Trophoblast cell (in vitro differentiated cells and primary cell): ENCODE data around the gene AHCYL2.

Experiments used
- DNase-seq, 2 donors: peaks; one replicate each; pipeline ENCODE4 v3.0.0-alpha.2; 2016
- H2AFZ ChIP-seq: 2 replicates; pipeline ENCODE4 v1.6.1; 2013; ENCODE audit warnings: low read length, moderate library complexity, mild to moderate bottlenecking; ENCODE audit not compliant: insufficient read depth, poor library complexity
- H2AK5ac ChIP-seq: 2 replicates; pipeline ENCODE4 v1.6.1; 2013; ENCODE audit warnings: mild to moderate bottlenecking, low read length
- H2BK120ac ChIP-seq: 2 replicates; pipeline ENCODE4 v1.6.1; 2013; ENCODE audit warnings: low read length, mild to moderate bottlenecking, moderate library complexity; ENCODE audit not compliant: insufficient read depth, poor library complexity
- H2BK12ac ChIP-seq: 2 replicates; pipeline ENCODE4 v1.6.1; 2013; ENCODE audit warnings: mild to moderate bottlenecking, low read length, moderate library complexity
- H2BK5ac ChIP-seq: 2 replicates; pipeline ENCODE4 v1.6.1; 2013; ENCODE audit warnings: low read length, low read depth, moderate library complexity, mild to moderate bottlenecking; ENCODE audit not compliant: poor library complexity
- H3K14ac ChIP-seq: 2 replicates; pipeline ENCODE4 v1.6.1; 2013; ENCODE audit warnings: mild to moderate bottlenecking, low read length
- H3K18ac ChIP-seq: 2 replicates; pipeline ENCODE4 v1.6.1; 2013; ENCODE audit warnings: mild to moderate bottlenecking, low read length
- H3K23ac ChIP-seq: 2 replicates; pipeline ENCODE4 v1.6.1; 2013; ENCODE audit warnings: low read length
- H3K27ac ChIP-seq: 2 replicates; pipeline ENCODE4 v1.5.1; 2013; ENCODE audit warnings: low read depth, mild to moderate bottlenecking, inconsistent platforms, low read length, moderate library complexity
- H3K27me3 ChIP-seq: 2 replicates; pipeline ENCODE4 v1.6.1; 2013; ENCODE audit warnings: inconsistent platforms, mild to moderate bottlenecking, low read length, moderate library complexity; ENCODE audit not compliant: insufficient read depth
- H3K36me3 ChIP-seq, 2 experiments: 1 replicate in 1 of 2; 2 replicates in 1 of 2; pipeline ENCODE4 v1.6.1; 2013; ENCODE audit warnings: low read length in 2 of 2, mild to moderate bottlenecking in 2 of 2, moderate library complexity in 1 of 2; ENCODE audit not compliant: insufficient read depth in 2 of 2, control insufficient read depth in 1 of 2
- H3K4ac ChIP-seq: 2 replicates; pipeline ENCODE4 v1.6.1; 2013; ENCODE audit warnings: low read depth, mild to moderate bottlenecking, low read length, moderate library complexity
- H3K4me1 ChIP-seq, 2 experiments: 1 replicate in 1 of 2; 2 replicates in 1 of 2; pipeline ENCODE4 v1.6.1; 2013; ENCODE audit warnings: low read length in 2 of 2, mild to moderate bottlenecking in 2 of 2, moderate library complexity in 1 of 2; ENCODE audit not compliant: insufficient read depth in 2 of 2, control insufficient read depth in 1 of 2
- H3K4me2 ChIP-seq: 2 replicates; pipeline ENCODE4 v1.6.1; 2013; ENCODE audit warnings: inconsistent platforms, mild to moderate bottlenecking, low read length, moderate library complexity
- H3K4me3 ChIP-seq: 2 replicates; pipeline ENCODE4 v1.5.1; 2013; ENCODE audit warnings: mild to moderate bottlenecking, low read depth, low read length, inconsistent platforms
- H3K79me1 ChIP-seq: one replicate; pipeline ENCODE4 v1.6.1; 2013; ENCODE audit warnings: low read length
- H3K79me2 ChIP-seq: 2 replicates; pipeline ENCODE4 v1.6.1; 2013; ENCODE audit warnings: low read length, mild to moderate bottlenecking; ENCODE audit not compliant: control insufficient read depth, insufficient read depth, poor library complexity
- H3K9ac ChIP-seq: 2 replicates; pipeline ENCODE4 v1.6.1; 2013; ENCODE audit warnings: mild to moderate bottlenecking, low read length
- H3K9me3 ChIP-seq: 2 replicates; pipeline ENCODE4 v1.6.1; 2013; ENCODE audit warnings: low read depth, mild to moderate bottlenecking, control low read depth, inconsistent platforms, low read length; ENCODE audit not compliant: insufficient read depth
- H4K12ac ChIP-seq: 2 replicates; pipeline ENCODE4 v1.6.1; 2013; ENCODE audit warnings: low read depth, mild to moderate bottlenecking, low read length, moderate library complexity
- H4K8ac ChIP-seq: 2 replicates; pipeline ENCODE4 v1.6.1; 2013; ENCODE audit warnings: low read depth, mild to moderate bottlenecking, low read length, moderate library complexity
- H4K91ac ChIP-seq: one replicate; pipeline ENCODE4 v1.6.1; 2013; ENCODE audit warnings: low read depth, mild to moderate bottlenecking, low read length, moderate library complexity
- WGBS: extraction: QIAGEN DNeasy Blood & Tissue Kit; methylation state at CpG from one replicate; pipeline ENCODE4 v1.1.7; 2013; ENCODE audit warnings: missing lambda C conversion rate; ENCODE audit not compliant: insufficient read length, insufficient coverage; ENCODE audit errors: extremely low coverage; 5-methylcytosine and 5-hydroxymethylcytosine counted together

AHCYL2 gene

GRCh38 chr7:129376076-129376777 lies 151.4 kb downstream of the AHCYL2 start:
- H2BK12ac ChIP-seq: no peak overlapping the region
- H4K8ac ChIP-seq: no peak overlapping the region
- H3K18ac ChIP-seq: no peak overlapping the region
- no peak overlapping the region for H3K23ac ChIP-seq
- no peak overlapping the region for H3K14ac ChIP-seq
- H3K9me3 ChIP-seq: no peaks in the 10 kb centered on the region
- no peaks in the 10 kb centered on the region for H3K36me3 ChIP-seq
- H3K79me1 ChIP-seq: no peaks in the 10 kb centered on the region
- no peaks in the 10 kb centered on the region for H3K79me2 ChIP-seq
- no peak overlapping the region for H3K4me2 ChIP-seq
- no peak overlapping the region for H3K4me3 ChIP-seq
- no CpG with 5 or more reads among the region's 6 CpGs for WGBS
- no peak overlapping the region for H4K91ac ChIP-seq
- peak; percentile 28 to 67 for DNase-seq
- no peak overlapping the region for H2AFZ ChIP-seq
- H4K12ac ChIP-seq: no peak overlapping the region
- H2AK5ac ChIP-seq: no peak overlapping the region
- H3K4ac ChIP-seq: no peak overlapping the region
- no peak overlapping the region for H2BK5ac ChIP-seq
- no peak overlapping the region for H2BK120ac ChIP-seq
- no peak overlapping the region for H3K9ac ChIP-seq
- H3K4me1 ChIP-seq: no peaks in the 10 kb centered on the region
- H3K27me3 ChIP-seq: no peaks in the 10 kb centered on the region
- H3K27ac ChIP-seq: no peak overlapping the region

- no peak overlapping the region for H3K4ac ChIP-seq
- H3K4me1 ChIP-seq: no peaks in the 10 kb centered on the region
- no peaks in the 10 kb centered on the region for H3K79me2 ChIP-seq
- DNase-seq: no peak
- H2AK5ac ChIP-seq: no peak overlapping the region
- H2BK12ac ChIP-seq: no peak overlapping the region
- H3K4me3 ChIP-seq: no peak overlapping the region
- H4K91ac ChIP-seq: no peak overlapping the region
- H2BK5ac ChIP-seq: no peak overlapping the region
- no peak overlapping the region for H2BK120ac ChIP-seq
- H4K12ac ChIP-seq: no peak overlapping the region
- no peak overlapping the region for H3K4me2 ChIP-seq
- H3K9ac ChIP-seq: no peak overlapping the region
- no peak overlapping the region for H3K18ac ChIP-seq
- no peak overlapping the region for H2AFZ ChIP-seq
- H3K36me3 ChIP-seq: no peaks in the 10 kb centered on the region
- H3K27ac ChIP-seq: no peak overlapping the region
- no peaks in the 10 kb centered on the region for H3K27me3 ChIP-seq
- H4K8ac ChIP-seq: no peak overlapping the region
- H3K79me1 ChIP-seq: no peaks in the 10 kb centered on the region
- H3K23ac ChIP-seq: no peak overlapping the region
- no peak overlapping the region for H3K14ac ChIP-seq
- no CpG with 5 or more reads among the region's 6 CpGs for WGBS
- no peaks in the 10 kb centered on the region for H3K9me3 ChIP-seq
Observed at GRCh38 chr7:129376778-129377700, 152.2 kb downstream of the AHCYL2 start.

DNA sequence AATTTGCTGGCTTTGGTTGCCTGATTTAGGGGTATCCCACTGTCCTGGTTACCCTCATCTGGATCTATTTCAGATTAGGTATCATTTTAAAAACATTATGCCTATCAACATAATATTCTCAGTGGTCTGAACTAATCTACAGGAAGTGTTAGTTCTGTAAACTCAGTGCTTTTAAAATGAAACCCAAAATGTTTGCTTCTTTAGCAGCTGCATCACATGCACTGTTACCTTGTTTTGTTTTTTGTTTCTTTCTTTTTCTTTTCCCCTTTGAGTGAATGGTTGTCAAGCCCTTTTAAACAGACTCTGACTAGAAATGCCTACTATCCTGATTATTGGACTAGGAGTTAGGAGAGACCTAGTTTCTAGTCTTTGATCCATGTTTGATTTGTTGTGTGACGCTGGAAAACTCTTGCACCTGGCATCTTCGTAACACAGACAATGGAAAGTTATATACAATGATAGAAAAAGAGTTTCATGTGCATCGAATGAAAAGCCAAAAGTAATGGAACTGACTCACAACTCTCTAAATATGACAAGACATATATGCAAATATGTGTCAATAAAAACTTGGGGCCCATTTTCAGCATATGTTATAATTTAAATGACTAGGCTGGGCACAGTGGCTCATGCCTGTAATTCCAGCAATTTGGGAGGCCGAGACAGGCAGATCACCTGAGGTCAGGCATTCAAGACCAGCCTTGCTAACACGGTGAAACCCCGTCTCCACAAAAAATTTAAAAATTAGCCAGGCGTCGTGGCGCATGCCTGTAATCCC lies 157.1 kb downstream of the AHCYL2 start:
- no peak overlapping the region for H2AK5ac ChIP-seq

DNA sequence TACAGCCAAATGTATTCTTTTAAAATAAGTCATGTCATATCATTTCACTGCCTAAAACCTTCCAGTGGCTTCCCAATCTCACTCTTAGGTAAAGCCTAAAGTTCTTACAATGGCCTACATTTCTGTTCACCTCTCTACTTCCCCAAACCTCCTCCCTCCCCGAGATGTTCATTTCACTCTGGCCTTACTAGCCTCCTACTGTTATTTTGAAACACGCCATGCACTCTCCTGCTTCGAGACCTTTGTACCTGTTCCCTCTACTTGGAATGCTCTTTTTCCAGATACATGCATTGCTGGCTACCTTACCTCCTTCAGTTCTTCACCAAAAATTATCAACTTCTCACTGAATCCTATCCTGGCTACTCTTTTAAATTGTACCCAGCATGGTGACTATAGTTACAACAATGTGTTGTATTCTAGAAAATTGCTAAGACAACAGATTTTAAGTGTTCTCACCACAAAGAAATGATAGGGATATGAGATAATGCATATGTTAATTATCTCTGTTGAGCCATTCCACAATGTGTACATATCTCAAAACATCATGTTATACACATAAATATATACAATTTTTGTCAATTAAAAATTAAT lies 158.8 kb downstream of the AHCYL2 start:
- Histone ChIP-seq H3K4me1 (no peaks in the 10 kb centered on the region), H3K27me3 (no peaks in the 10 kb centered on the region), H3K9me3 (no peaks in the 10 kb centered on the region), H3K18ac (no peak overlapping the region), H3K36me3 (no peaks in the 10 kb centered on the region), H3K79me2 (no peaks in the 10 kb centered on the region), H4K91ac (no peak overlapping the region), H3K23ac (no peak overlapping the region), H2AK5ac (no peak overlapping the region), H2BK12ac (no peak overlapping the region), H3K4ac (no peak overlapping the region), H4K8ac (no peak overlapping the region), H3K27ac (no peak overlapping the region), H2AFZ (no peak overlapping the region), H2BK120ac (no peak overlapping the region), H3K4me3 (no peak overlapping the region), H3K14ac (no peak overlapping the region), H3K79me1 (no peaks in the 10 kb centered on the region), H4K12ac (no peak overlapping the region), H3K4me2 (no peak overlapping the region), H2BK5ac (no peak overlapping the region), H3K9ac (no peak overlapping the region)
- DNase-seq: peak in 1 of 2 donors; percentile 58
- no CpG with 5 or more reads among the region's 3 CpGs for WGBS

More for the DNA sequence above, 157.1 kb downstream of the AHCYL2 start:
- DNase-seq: no peak
- Histone ChIP-seq H3K9me3 (no peaks in the 10 kb centered on the region), H3K27ac (no peak overlapping the region), H2BK12ac (no peak overlapping the region), H2BK120ac (no peak overlapping the region), H3K18ac (no peak overlapping the region), H3K4ac (no peak overlapping the region), H3K36me3 (no peaks in the 10 kb centered on the region), H3K27me3 (no peaks in the 10 kb centered on the region), H3K9ac (no peak overlapping the region), H3K23ac (no peak overlapping the region), H3K79me1 (no peaks in the 10 kb centered on the region), H4K12ac (no peak overlapping the region), H3K79me2 (no peaks in the 10 kb centered on the region), H2AFZ (no peak overlapping the region), H2BK5ac (no peak overlapping the region), H3K14ac (no peak overlapping the region), H4K91ac (no peak overlapping the region), H3K4me3 (no peak overlapping the region), H4K8ac (no peak overlapping the region), H3K4me2 (no peak overlapping the region), H3K4me1 (no peaks in the 10 kb centered on the region)
- WGBS: no CpG with 5 or more reads among the region's 9 CpGs
